Esophagus squamous epithelium (tissue), 4 donors: ENCODE measurements around the gene ANKRD11.

Experiments
- POLR2A ChIP-seq, 4 donors: fragments of 450-650 bp; IDR thresholded peaks; one replicate each; pipeline ENCODE4 v1.6.1; 2017; ENCODE audit warnings: antibody characterized with exemption in 4 of 4, mild to moderate bottlenecking in 4 of 4, moderate library complexity in 3 of 4
- TF ChIP-seq, protein P1 (sequence below), 6 experiments: fragments of 450-650 bp in 4 of 6; fragments of 200-600 bp in 2 of 6; sonication (generic) in 2 of 6; IDR thresholded peaks; one replicate each; pipeline ENCODE4 v1.5.1; 2016 to 2019; ENCODE audit warnings: antibody characterized with exemption in 6 of 6, mild to moderate bottlenecking in 4 of 6, moderate library complexity in 4 of 6

DNA sequence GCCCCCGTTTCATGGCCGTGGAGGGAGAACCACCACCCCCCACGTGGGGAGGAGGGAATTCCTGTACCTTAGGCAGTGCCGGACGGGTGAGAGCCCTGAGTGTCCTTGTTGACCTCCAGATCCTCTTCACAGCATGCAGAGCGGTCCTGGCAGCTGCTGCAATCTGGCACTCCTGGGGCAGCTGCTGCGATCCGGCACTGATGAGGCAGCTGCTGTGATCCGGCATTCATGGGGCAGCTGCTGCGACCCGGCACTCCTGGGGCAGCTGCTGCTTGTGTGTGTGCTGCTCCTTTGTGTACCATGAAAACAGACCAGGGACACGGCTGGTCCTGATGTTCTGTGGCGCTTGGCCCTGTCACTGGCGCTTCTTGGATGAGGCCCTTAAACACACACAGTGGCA, 260.1 kb downstream of the ANKRD11 start:
- TF ChIP-seq, protein P1, sequence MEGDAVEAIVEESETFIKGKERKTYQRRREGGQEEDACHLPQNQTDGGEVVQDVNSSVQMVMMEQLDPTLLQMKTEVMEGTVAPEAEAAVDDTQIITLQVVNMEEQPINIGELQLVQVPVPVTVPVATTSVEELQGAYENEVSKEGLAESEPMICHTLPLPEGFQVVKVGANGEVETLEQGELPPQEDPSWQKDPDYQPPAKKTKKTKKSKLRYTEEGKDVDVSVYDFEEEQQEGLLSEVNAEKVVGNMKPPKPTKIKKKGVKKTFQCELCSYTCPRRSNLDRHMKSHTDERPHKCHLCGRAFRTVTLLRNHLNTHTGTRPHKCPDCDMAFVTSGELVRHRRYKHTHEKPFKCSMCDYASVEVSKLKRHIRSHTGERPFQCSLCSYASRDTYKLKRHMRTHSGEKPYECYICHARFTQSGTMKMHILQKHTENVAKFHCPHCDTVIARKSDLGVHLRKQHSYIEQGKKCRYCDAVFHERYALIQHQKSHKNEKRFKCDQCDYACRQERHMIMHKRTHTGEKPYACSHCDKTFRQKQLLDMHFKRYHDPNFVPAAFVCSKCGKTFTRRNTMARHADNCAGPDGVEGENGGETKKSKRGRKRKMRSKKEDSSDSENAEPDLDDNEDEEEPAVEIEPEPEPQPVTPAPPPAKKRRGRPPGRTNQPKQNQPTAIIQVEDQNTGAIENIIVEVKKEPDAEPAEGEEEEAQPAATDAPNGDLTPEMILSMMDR (IDR thresholded peaks at IDR 0.05): no peak
- TF ChIP-seq POLR2A (IDR thresholded peaks at IDR 0.05): no peak
